Measurements from ENCODE around the gene TMEM72.
"Not testable (repeated sequence)": the region's sequence is repeated elsewhere in the genome, so short reads cannot be mapped to it uniquely, and the experiment has no call there.

TMEM72 gene

DNA sequence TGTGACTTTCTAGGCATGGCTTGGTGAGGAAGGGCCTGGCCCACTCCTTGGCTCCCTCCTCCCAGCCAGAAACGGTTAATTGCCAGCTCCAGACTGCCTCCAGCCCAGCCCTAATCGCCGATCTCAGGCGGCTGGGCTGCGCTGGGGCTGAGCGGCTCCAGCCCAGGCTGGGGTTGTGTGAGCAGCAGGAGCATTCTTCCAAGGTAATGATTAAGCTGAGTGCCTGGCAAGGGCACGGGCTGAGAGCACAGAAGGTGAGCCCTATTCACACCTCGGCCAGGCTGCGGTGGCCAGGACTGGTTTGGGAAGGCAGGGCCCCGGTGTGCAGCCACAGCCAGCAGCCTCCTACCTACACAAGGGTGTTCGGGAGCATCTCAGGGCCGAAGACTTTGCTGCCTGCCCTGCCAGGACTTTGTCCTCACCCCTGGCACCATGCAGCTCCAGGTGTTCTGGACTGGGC, at the start of gene TMEM72:
Gene TMEM72 (plus strand): TSS at position 257 of the 460 bp plus-strand sequence. CDS start 176 bp downstream, at position 433.
- DNase-seq: no peak

DNA sequence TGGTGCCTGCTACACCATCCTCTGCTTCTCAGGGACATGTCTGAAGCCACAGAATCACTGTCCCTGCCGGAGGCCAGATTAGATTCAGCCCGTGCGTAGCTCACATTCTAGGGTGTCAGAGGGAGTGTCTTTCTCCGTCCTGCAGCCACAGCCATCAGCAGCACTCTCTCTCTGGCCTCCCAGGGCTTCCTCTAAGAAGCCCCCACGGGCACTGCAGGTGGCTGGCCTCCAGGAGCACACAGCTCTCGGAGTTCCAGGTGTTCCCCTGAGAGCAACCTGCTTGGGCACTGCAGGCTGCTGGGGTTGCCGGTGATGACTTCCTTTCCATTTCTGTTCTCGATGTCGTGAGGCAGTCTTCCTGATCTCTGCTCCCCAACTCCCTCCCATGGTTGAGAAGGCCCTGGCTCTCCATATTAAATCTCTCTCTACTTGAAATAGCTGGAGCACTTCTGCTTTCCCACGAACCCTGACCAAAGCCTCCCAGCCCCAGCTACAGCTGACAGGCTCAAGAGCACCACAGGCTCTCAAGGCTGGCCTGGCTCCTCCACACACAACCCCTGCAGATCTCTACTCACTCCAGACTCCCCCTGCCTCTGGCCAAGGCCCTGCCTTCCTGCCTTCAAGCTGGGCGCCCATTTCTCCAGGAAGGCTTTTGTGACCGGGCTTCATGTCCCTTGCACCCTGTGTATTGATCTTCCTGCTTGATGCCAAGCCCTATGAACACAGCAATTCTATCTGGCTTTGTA, 49.0 kb upstream of the TMEM72 start:
- no peak for DNase-seq

DNA sequence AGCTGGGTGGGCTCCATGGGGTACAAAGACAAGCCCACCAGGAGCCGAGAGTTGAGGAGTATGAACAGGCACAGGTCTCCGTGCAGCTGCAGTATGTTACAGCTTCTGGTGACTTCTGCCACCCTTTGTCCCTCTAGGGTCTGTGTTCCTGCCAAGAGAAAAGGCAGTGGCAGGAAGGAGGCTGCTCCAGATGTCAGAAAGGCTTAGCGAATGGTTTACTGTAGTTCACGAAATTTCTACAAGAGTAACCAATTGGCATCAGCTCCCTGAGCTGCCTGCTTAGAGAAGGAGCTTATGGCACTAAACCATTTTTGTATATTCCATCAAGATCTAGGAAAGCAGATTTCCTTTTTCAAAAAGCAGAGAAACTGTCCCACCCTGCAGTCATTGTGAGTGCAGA, 48.2 kb upstream of the TMEM72 start:
- DNase-seq: no peak

DNA sequence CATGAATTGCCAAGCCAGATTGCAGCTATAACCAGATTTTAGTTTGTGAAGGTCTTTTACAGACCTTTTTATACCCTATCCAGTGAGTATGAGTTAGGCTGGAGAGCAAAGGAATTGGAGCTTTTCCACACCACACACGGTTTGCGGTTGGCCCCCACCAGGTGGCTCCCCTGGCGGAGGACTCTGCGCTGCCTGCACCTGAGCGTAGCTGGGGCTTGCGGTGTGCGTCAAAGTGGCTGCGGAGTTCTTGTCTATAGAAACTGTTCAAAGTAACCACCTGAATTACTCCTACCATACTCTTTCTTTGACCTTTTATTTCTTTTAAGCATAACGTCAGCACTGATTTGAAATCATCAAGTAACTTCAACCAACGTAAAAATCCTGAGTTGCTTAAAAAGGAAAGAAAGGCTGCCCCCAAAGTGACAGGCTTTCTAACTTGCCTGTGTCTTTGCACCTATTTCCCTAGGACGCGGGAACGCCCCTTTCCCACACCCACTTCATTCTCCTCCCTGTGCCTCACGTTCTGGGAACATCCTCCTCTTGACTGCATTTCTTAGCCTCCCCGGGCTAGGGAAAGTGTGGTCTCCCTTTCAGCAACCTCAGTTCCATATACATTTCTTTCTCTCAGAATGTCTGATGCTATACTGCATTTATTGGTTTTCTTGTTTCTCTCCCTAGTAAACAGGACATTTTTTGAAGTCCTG, 47.6 kb upstream of the TMEM72 start:
- no peak for DNase-seq

DNA sequence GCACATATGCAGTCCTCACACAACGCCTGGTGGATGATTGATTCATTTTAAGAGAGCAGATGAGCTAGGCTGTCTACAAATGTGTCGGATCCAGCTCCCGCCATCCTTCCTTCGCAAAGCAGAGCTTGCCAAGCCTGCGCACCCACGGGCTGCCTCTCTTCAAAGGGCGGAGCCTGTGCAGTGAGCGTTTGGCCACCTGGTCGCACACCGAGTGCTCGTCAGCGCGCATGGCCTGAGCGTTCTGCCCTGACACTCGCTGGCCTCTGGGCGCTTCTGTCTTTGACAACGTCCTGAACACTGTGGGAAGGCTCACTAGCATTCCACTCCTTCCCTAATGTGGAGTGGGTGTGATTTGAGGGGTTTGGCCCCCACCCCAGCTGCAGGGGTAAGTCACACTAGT, 47.1 kb upstream of the TMEM72 start:
- no peak for DNase-seq

DNA sequence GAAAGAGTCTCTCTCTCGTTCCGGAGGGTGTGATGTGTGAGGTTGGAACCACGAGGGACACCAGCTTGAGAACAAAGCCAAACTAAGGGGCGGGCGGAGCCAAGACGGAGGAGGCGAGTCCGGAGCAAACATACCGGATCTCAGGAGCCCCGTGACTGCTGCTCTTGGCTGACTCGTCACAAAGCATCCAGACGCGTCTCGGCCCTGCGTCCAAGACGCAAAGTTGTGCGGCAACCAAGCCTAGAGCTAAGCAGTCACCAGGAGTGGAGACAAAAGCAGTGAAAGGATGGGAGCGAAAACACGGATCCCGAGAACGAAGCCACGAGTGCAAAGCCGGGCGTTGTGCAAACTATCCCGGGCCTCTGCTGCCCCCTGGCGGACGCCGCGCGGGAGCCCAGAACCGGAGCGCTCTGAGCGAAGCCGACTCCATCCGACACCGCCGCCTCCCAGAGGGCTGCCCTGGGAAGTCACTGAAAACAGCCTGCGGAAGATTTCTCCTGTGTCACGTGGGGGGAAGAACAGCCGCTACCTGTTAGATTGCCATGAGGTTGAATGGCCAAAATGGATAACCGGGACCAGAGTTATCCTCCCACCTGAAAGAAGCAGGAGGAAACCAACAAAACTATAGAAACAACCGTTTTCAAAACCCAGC, 46.4 kb upstream of the TMEM72 start:
- DNase-seq: peak; percentile 65 to 80 (median 72)

DNA sequence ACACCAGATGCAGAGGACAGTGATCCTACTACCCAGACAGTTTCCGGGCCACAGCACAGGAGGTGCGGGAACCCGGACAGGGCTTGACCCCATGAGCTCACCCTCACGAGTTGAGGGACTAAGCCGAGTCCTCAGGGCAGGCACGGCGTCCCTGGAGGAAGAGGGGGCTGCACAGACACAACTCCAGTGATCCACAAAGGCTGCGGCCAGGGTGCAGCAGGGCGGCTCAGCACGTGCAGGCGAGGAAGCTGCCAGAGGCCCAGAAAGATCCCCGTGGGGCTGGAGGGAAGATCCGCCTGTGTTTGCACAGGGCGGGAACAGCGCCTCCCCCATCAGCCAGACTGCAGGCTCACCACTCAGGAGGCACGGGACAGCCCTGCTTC, 45.9 kb upstream of the TMEM72 start:
- no peak for DNase-seq

DNA sequence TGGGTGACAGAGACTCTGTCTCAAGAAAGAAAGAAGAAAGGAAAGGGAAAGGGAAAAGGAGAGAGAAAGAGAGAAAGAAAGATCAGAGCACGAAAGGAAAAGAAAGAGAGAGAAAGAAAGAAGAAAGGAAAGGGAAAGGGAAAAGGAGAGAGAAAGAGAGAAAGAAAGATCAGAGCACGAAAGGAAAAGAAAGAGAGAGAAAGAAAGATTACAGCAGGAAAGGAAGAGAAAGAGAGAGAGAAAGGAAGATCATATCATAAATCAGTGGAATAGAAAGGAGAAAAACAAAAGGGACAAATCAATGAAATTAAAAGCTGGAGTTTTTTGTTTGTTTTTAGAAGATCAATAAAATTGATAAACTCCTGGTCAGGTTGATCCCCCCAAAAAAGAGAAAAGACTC, 44.8 kb upstream of the TMEM72 start:
- DNase-seq: not testable (repeated sequence)

DNA sequence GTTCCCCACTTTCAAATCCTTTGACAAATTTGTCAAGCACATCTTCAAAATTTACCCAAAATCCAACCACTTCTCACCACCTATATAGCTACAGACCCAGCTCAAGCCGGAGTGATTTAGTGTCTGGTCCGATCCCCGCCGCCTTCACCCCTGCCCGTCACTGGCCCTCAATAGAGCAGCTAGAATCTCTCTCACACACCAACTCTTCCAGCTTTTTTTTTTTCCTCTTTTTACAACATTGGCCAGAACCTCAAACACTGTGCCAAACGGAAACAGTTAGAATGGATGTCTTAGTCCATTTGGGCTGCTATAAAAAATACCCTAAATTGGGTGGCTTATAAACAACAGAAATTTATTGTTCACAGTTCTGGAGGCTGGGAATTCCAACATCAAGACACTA, 41.1 kb upstream of the TMEM72 start:
- DNase-seq: no peak

DNA sequence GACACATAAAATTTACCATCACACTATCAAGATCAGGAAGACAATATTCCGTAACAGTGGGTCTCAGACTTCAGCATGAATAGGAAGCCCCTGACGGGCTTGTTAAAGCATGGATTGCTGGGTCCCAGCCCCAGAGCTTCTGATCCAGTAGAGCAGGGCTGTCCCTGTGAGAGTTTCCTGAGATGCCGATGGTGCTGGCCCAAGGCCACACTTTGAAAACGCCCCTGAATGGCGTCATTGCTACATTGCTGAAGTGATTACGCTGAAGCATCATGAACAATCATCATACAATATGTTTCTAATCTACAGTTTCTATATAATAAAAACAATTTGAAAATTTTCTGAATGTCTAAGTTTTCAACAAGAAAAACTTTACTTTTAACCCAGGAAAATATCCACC, 38.0 kb upstream of the TMEM72 start:
- no peak for DNase-seq

DNA sequence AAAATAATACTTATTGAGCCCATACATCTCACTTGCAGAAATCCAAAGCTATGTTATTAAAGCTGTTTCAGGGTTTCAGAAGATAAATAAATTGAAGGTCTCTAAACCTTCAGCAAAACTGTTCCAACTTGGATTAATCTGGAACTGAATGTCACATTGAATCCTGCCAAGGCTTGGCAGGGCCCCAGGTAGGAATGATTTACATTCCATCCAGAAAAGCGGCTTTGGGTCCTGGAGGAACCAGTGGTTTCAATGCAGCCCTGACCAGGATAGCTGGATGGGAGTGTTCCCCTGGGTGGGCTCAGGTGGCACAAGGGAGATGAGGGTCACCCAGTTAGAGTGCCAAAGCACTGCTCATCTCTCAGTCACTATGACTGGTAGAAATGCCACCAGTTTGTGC, 37.0 kb upstream of the TMEM72 start:
- DNase-seq: no peak

DNA sequence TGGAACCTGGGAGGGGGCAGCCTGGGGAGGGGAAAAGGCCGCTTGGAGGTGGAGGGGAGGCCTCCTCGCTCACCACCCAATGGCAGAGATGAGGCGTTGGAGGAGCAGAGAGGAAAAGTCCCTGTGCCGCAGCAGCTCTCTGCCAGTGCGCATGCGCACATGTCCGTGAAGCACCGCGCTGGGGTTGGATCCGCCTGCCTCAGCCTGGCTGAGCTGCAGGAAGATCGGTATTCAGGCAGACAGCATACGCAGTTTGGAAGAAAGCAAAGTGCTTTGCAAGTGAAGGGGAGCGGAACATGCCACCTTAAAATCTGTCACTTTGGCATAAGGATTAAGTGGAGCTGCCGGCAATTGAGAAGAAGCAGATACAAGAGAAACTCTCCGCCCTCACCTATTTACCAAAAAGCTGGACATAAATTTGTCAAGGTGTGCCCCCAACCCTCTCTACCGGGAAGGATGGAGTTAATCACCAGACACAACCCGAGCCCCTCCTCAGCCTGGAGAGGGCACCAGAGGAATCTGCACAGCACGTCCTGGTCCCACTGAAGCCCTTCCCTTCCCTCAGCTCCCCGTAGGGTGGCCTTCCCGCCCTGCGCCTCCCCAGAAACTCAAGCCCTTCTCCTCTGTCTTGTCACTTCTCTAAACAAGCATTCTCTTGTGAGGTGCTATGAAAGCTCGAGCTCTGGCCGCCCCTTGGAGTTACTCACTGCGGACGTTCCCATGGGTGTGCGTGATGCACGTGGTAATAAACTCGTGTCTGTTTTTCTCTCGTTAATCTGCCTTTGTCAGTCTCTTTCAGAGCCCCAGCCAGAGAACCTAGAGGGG, 32.2 kb upstream of the TMEM72 start:
- peak; percentile 12 to 52 (median 22) for DNase-seq

DNA sequence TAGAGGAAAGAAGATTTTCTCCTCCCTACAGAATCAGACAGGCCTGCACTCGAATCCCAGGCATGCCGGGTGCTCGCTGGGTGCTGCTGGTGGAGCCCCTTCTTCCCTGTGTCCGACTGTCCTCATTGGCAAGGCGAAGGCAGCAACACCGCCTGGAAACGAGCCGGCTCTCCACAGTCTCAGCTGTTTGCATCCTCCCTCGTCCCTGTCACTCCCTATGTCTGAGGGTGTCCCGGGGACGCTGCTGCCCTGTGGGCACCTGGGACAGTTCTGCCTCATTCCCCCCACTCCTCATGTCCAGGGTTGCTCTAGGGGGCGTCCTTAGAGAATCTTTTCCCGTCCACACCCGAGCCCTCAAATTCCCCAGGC, 31.6 kb upstream of the TMEM72 start:
- DNase-seq: no peak

DNA sequence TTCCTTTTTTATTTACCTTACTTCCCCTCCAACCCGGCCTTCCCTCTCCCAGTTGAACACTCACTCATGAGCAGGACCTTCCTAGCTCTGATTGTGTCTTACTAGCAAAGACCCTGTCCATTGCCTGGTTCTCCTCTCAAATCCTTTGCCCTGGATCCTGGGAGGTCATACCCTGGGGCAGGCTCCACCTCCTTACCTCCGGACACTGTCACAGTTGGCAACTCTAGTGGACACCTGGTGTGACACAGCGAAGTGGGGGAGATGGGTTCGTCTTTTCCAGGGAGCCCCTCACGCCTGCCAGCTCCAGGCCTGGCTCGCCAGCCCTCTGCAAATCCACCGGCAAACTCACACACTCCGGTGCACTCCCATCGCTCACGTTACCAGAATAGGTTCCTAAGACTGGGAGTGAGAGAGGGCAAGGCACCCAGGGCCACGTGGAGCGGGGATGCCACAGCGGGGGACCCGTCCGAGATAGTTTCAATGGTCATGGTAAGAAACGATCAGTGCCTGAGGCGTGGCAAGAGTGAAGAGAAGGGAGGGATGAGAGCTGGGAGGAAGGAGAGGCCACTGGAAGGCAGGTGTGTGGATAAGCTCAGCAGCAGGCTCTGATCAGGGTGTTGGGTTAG, 30.9 kb upstream of the TMEM72 start:
- DNase-seq: no peak

DNA sequence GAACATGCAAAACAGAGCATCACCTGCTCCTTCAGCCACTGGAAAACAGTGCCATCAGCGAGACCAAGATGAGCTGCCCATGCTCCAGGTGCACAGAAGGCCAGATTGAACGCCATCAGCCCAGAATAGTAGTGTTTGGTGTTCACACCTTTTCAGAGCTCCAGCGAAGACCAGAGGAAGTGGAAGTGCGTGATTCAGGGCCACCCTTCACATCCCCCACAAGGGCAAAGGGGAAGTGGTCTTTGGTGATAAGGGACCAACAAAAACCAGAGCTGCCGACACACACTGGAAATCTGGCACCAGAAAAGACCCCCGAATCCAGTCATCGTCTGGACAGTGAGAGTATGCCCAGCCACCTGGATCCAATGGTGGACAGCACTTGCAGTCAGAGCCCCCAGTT, 29.5 kb upstream of the TMEM72 start:
- no peak for DNase-seq

DNA sequence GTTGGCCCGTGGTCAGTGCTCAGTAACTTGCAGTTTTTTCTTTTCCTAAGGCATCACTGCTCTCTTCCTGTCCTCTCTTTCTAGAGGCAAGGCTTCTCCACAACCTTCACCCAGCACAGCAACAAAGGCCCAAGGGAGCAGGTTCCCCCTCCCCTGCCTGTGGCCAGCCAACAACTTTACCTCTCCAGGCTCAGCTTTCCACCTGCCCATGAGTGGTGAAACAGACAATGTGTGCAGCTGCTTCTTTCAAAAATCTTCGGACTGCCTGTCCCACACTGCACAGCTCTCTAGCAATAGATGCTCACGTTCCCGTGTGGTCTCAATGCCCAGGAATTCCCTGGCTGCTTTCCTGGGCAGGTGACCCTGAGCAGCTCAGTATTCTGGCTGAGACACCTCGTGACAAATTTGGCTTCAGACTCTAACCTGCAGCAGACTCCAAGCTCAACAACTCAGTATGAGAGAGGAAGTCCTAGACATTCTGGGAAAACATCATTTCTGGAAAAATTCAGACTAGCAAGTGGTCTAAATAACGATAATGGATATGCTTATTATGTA, 28.9 kb upstream of the TMEM72 start:
- DNase-seq: no peak

DNA sequence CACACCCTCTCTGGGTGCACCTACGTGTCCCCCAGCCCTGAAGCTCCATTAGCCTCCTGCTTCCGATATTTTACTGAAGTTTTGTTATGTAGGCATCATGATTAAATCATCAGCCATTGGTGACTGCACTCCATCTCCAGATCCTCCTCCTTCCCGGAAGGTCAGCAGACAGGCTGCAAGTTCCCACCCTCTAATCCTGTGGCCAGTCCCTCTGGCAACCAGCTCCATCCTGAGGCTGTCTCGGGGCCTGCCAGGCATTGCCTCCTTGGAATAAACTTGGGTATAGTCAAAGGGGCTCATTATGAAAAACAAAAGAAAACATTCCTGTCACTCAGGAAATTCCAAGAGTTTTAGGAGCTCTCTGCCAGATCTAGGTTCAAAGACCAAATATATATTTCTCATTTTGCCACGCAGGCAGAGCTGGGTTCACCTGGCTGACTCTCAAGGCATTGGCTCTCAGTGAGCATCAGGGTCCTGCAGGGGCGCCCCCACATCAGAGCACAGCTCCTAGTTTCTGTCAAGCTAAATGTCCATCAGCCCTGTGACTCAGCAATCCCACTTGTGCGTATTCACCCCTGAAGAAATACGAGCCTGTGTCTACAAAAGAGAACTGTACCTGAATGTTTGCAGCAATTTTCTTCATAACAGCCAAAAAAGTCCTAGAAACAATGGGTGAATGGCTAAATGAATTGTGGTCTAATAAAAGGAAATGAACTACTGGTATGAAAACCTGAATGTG, 27.4 kb upstream of the TMEM72 start:
- DNase-seq: no peak

DNA sequence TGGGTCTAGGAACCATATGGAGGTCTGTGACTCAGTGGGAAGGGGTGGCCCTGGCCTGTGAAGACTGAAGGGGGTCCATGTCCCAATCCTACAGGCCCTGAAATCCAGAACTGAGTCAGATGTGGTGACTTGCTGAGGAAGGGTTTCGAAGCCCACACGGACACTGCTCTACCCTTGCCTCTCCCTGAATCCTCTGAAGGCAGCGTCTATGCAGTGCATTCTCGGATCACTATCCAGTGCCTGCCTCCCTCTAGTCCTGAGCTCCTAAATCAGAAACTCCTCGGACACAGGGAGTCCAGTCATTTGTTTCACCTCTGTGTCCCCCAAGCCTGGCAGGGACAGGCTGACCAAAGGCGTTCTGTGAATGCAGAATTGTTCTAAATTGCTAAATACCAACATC, 25.4 kb upstream of the TMEM72 start:
- no peak for DNase-seq

DNA sequence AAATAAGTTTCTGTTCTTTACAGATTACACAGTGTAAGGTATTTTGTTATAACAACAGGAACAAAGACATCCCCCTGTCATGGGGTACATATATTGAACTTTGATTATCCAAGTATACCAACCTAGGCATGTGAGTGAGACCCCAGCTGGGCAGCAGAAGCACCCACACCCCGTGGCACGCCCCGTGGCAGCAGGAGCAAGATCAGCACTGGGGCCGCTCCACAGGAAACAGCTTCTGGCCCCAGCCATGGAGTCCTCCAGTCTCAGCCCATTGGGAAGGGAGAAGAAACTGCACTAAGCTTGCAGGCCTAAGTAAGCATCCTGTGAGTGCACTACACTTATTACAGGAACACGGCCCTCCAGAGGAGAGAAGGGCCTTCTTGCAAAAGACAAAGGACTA, 24.2 kb upstream of the TMEM72 start:
- no peak for DNase-seq

DNA sequence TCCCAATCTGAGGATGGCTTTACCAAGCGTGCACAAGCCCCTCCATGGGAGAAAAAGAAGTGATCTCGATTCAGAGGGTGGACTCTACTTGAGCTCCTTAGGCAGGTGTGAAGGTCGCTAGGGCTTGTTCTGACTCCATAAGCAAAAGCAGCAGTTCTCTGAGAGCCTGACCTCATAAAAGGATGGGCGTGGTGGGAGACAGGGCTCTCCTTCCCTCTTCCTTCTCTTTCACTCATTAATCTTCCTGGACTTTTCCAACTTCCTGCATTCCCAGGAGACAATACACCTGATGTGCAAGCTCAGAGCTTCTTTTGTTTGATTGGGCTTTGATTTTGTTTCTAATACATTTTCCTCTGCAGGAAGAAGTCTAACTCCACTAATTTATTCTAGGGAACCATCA, 22.3 kb upstream of the TMEM72 start:
- no peak for DNase-seq

DNA sequence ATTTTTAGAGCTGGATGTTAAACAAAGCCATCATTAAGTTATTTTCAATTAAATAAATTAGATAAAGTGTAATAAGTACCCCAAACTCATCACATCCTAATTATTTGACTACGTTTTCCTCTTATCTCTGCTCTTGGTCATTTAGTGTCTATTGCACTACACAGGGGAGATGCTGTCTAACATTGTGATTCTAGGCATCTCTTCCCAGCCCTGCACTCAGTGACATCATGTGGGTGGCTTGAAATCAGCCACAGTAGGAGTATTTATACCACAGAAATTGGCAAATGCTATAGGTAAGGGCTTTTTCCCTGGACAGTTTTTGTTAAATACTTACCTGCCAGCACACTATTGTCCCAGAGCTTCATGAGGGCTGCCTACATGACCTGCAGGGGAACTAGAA, 21.3 kb upstream of the TMEM72 start:
- DNase-seq: no peak
